ENCODE results near the gene CCDC107. TPM values are rescaled to one million over a fixed set of nuclear protein-coding genes. Genes with fewer than 3 reads are reported as not detected.

The CCDC107 gene
- total RNA-seq, 1 experiment from 2014 or later, result 16.4 TPM

GRCh38 chr9:35691757-35692301, 33.7 kb downstream of the CCDC107 start:
- peak overlapping the region; percentile 92 for H3K27ac ChIP-seq (ENCODE audit: low read depth, low read length, poor library complexity, severe bottlenecking)
- ChIA-PET POLR2A (ENCODE audit: low non-redundant PET) (interaction anchor here (0.6 kb wide), 1 partner anchor 68 kb away, joined by 7 read pairs; no protein-coding TSS in a partner anchor), CTCF (interaction anchor here (0.6 to 0.7 kb wide), 2 partner anchors 57 to 88 kb away, joined by 3 to 4 read pairs; partner anchors contain the start of genes GBA2 and RGP1)
- BruUV-seq (replicated peaks), result no TSS peak
- H3K27me3 ChIP-seq (replicated peaks; ENCODE audit: insufficient read depth, low read depth, low read length, poor library complexity), result no peaks in the 10 kb centered on the region
- H3K9me3 ChIP-seq (ENCODE audit: low read depth, low read length, poor library complexity, severe bottlenecking), result no peaks in the 10 kb centered on the region
- intact Hi-C loops (cut with micrococcal nuclease; ENCODE audit: unreplicated experiment), result no loop called here
- H3K4me3 ChIP-seq (ENCODE audit: low read depth, low read length, poor library complexity, severe bottlenecking), result no peak overlapping the region
- peaks cover 25% of the 10 kb centered on the region for H3K4me1 ChIP-seq (ENCODE audit: insufficient read depth, low read length, poor library complexity, severe bottlenecking)
- no peak for DNase-seq (ENCODE audit: low spot score)
- TF ChIP-seq CTCF (conservative IDR thresholded peaks at IDR 0.05; ENCODE audit: low read depth, low read length) (no peak), EZH2 (IDR thresholded peaks at IDR 0.05; ENCODE audit: borderline replicate concordance, low read depth, low read length, poor library complexity, severe bottlenecking) (no peak)
- H3K36me3 ChIP-seq (ENCODE audit: insufficient read depth, low read length, poor library complexity, severe bottlenecking), result peaks cover 4% of the 10 kb centered on the region

GRCh38 chr9:35695943-35696401, 37.9 kb downstream of the CCDC107 start:
- ChIA-PET POLR2A (ENCODE audit: low non-redundant PET) (no interaction called here), CTCF (interaction anchor here (0.7 to 1.5 kb wide), 8 partner anchors 8 to 660 kb away, joined by 3 to 8 read pairs (median 6); partner anchors contain the start of genes ARHGEF39, CCDC107, CREB3 and RMRP)
- Histone ChIP-seq H3K27me3 (replicated peaks; ENCODE audit: insufficient read depth, low read depth, low read length, poor library complexity) (no peaks in the 10 kb centered on the region), H3K36me3 (ENCODE audit: insufficient read depth, low read length, poor library complexity, severe bottlenecking) (peaks cover 44% of the 10 kb centered on the region), H3K4me3 (ENCODE audit: low read depth, low read length, poor library complexity, severe bottlenecking) (no peak overlapping the region), H3K4me1 (ENCODE audit: insufficient read depth, low read length, poor library complexity, severe bottlenecking) (no peaks in the 10 kb centered on the region), H3K27ac (ENCODE audit: low read depth, low read length, poor library complexity, severe bottlenecking) (no peak overlapping the region), H3K9me3 (ENCODE audit: low read depth, low read length, poor library complexity, severe bottlenecking) (no peaks in the 10 kb centered on the region)
- no TSS peak for BruUV-seq (replicated peaks)
- TF ChIP-seq CTCF (conservative IDR thresholded peaks at IDR 0.05; ENCODE audit: low read depth, low read length) (no peak), EZH2 (IDR thresholded peaks at IDR 0.05; ENCODE audit: borderline replicate concordance, low read depth, low read length, poor library complexity, severe bottlenecking) (no peak)
- intact Hi-C loops (cut with micrococcal nuclease; ENCODE audit: unreplicated experiment), result no loop called here
- DNase-seq (ENCODE audit: low spot score), result no peak

GRCh38 chr9:35696520-35697215, 38.6 kb downstream of the CCDC107 start:
- Histone ChIP-seq H3K36me3 (ENCODE audit: insufficient read depth, low read length, poor library complexity, severe bottlenecking) (peaks cover 51% of the 10 kb centered on the region), H3K4me3 (ENCODE audit: low read depth, low read length, poor library complexity, severe bottlenecking) (no peak overlapping the region), H3K4me1 (ENCODE audit: insufficient read depth, low read length, poor library complexity, severe bottlenecking) (no peaks in the 10 kb centered on the region), H3K9me3 (ENCODE audit: low read depth, low read length, poor library complexity, severe bottlenecking) (no peaks in the 10 kb centered on the region), H3K27me3 (replicated peaks; ENCODE audit: insufficient read depth, low read depth, low read length, poor library complexity) (no peaks in the 10 kb centered on the region), H3K27ac (ENCODE audit: low read depth, low read length, poor library complexity, severe bottlenecking) (no peak overlapping the region)
- intact Hi-C loops (cut with micrococcal nuclease; ENCODE audit: unreplicated experiment), result no loop called here
- peak; percentile 45 for DNase-seq (ENCODE audit: low spot score)
- no TSS peak for BruUV-seq (replicated peaks)
- ChIA-PET CTCF (interaction anchor here (0.6 to 1.5 kb wide), 14 partner anchors 9 to 660 kb away, joined by 3 to 8 read pairs (median 4); partner anchors contain the start of genes ARHGEF39, CCDC107, CREB3 and RMRP), POLR2A (ENCODE audit: low non-redundant PET) (no interaction called here)
- no peak for TF ChIP-seq EZH2 (IDR thresholded peaks at IDR 0.05; ENCODE audit: borderline replicate concordance, low read depth, low read length, poor library complexity, severe bottlenecking)
- TF ChIP-seq CTCF (conservative IDR thresholded peaks at IDR 0.05; ENCODE audit: low read depth, low read length), result peak; percentile 88
